A673 (cell line): ENCODE results near the gene SCGB1D1.

Experiments
- CTCF ChIP-seq: fragments of 300-800, 200-600 bp; sonication (generic); conservative IDR thresholded peaks from 2 replicates; pipeline ENCODE4 v1.5.1; 2017; ENCODE audit warnings: low read depth, mild to moderate bottlenecking, antibody characterized with exemption, low read length, moderate library complexity, mixed read lengths
- EZH2 ChIP-seq: fragments of 200-600 bp; sonication (generic); IDR thresholded peaks from 2 replicates; pipeline ENCODE4 v1.6.1; 2017; ENCODE audit warnings: borderline replicate concordance, low read depth, mild to moderate bottlenecking, mixed read lengths, antibody characterized with exemption, low read length; ENCODE audit not compliant: poor library complexity, severe bottlenecking

- no peak for TF ChIP-seq CTCF
- TF ChIP-seq EZH2, result no peak
Observed at GRCh38 chr11:62179995-62180394, 10.0 kb upstream of the SCGB1D1 start.
